Activated CD4-positive, alpha-beta T cell treated with anti-CD3 and anti-CD28 coated beads, Interleukin-2, amount 50 U/mL, for 24 hours (primary cell): Measurements from ENCODE around the gene FAM110A.
A peak's percentile ranks its signal among the peaks of the same experiment; 100 is the strongest.
"Not testable (repeated sequence)": the region's sequence is repeated elsewhere in the genome, so short reads cannot be mapped to it uniquely, and the experiment has no call there.

Experiments
- DNase-seq, 2 donors: peaks; one replicate each; pipeline ENCODE4 v3.0.0-alpha.2; 2020; ENCODE audit warnings: low read depth in 1 of 2, low spot score in 1 of 2

Gene FAM110A

GRCh38 chr20:841568-842546 lies 8.3 kb downstream of the FAM110A start:
- no peak for DNase-seq

- DNase-seq, result no peak
Observed at GRCh38 chr20:842547-842940, 9.0 kb downstream of the FAM110A start.

GRCh38 chr20:843912-844311 lies 10.4 kb downstream of the FAM110A start:
- DNase-seq, result no peak

- DNase-seq, result peak; percentile 57 to 89
Observed at GRCh38 chr20:844473-845225, 11.1 kb downstream of the FAM110A start.

- DNase-seq, result no peak
Observed at GRCh38 chr20:845226-845868, 11.8 kb downstream of the FAM110A start.

- DNase-seq, result no peak
Observed at GRCh38 chr20:845941-846893, 12.7 kb downstream of the FAM110A start.

- no peak for DNase-seq
Observed at GRCh38 chr20:846894-847278, 13.4 kb downstream of the FAM110A start.

- no peak for DNase-seq
Observed at GRCh38 chr20:848193-848592, 14.7 kb downstream of the FAM110A start.

GRCh38 chr20:848731-849130 lies 15.2 kb downstream of the FAM110A start:
- DNase-seq, result not testable (repeated sequence)

GRCh38 chr20:853406-853996 lies 20.0 kb downstream of the FAM110A start:
- no peak for DNase-seq

GRCh38 chr20:854601-855000 lies 21.1 kb downstream of the FAM110A start:
- no peak for DNase-seq

GRCh38 chr20:855466-856360 lies 22.2 kb downstream of the FAM110A start:
- no peak for DNase-seq

- DNase-seq, result no peak
Observed at GRCh38 chr20:856361-856775, 22.9 kb downstream of the FAM110A start.

GRCh38 chr20:858011-858410 lies 24.5 kb downstream of the FAM110A start:
- no peak for DNase-seq

- no peak for DNase-seq
Observed at GRCh38 chr20:859751-860231, 26.3 kb downstream of the FAM110A start.

GRCh38 chr20:860891-861290 lies 27.4 kb downstream of the FAM110A start:
- no peak for DNase-seq

GRCh38 chr20:865440-865839 lies 31.9 kb downstream of the FAM110A start:
- DNase-seq, result no peak

GRCh38 chr20:868279-868678 lies 34.8 kb downstream of the FAM110A start:
- no peak for DNase-seq

- no peak for DNase-seq
Observed at GRCh38 chr20:869606-870005, 36.1 kb downstream of the FAM110A start.
